Measurements from ENCODE around the gene CACNB4. TPM values are rescaled to one million over a fixed set of nuclear protein-coding genes. Genes with fewer than 3 reads are reported as not detected.

Gene CACNB4
- total RNA-seq, 1 experiment from 2014 or later = 0.19 TPM

- CTCF ChIA-PET = no interaction called here
These were observed 236.1 kb downstream of the CACNB4 start for GRCh38 chr2:151862700-151863099.

GRCh38 chr2:151861174-151861573, 237.7 kb downstream of the CACNB4 start:
- TF ChIP-seq EZH2 (IDR thresholded peaks at IDR 0.05; ENCODE audit: borderline replicate concordance, low read depth, low read length, poor library complexity, severe bottlenecking) (no peak), CTCF (conservative IDR thresholded peaks at IDR 0.05; ENCODE audit: low read depth, low read length) (no peak)
- Histone ChIP-seq H3K4me3 (ENCODE audit: low read depth, low read length, poor library complexity, severe bottlenecking) (no peak overlapping the region), H3K4me1 (ENCODE audit: insufficient read depth, low read length, poor library complexity, severe bottlenecking) (no peaks in the 10 kb centered on the region), H3K27ac (ENCODE audit: low read depth, low read length, poor library complexity, severe bottlenecking) (no peak overlapping the region), H3K36me3 (ENCODE audit: insufficient read depth, low read length, poor library complexity, severe bottlenecking) (no peaks in the 10 kb centered on the region), H3K27me3 (replicated peaks; ENCODE audit: insufficient read depth, low read depth, low read length, poor library complexity) (peaks cover 64% of the 10 kb centered on the region), H3K9me3 (ENCODE audit: low read depth, low read length, poor library complexity, severe bottlenecking) (no peaks in the 10 kb centered on the region)
- BruUV-seq (replicated peaks) = no TSS peak
- DNase-seq (ENCODE audit: low spot score) = no peak
- intact Hi-C loops (cut with micrococcal nuclease; ENCODE audit: unreplicated experiment) = no loop called here
- CTCF ChIA-PET = no interaction called here
- POLR2A ChIA-PET (ENCODE audit: low non-redundant PET) = interaction anchor here (0.6 to 1.0 kb wide), 2 partner anchors 18 to 494 kb away, joined by 3 read pairs; no protein-coding TSS in a partner anchor

More at GRCh38 chr2:151862700-151863099, 236.1 kb downstream of the CACNB4 start:
- Histone ChIP-seq H3K27ac (ENCODE audit: low read depth, low read length, poor library complexity, severe bottlenecking) (no peak overlapping the region), H3K27me3 (replicated peaks; ENCODE audit: insufficient read depth, low read depth, low read length, poor library complexity) (peaks cover 69% of the 10 kb centered on the region), H3K36me3 (ENCODE audit: insufficient read depth, low read length, poor library complexity, severe bottlenecking) (no peaks in the 10 kb centered on the region), H3K9me3 (ENCODE audit: low read depth, low read length, poor library complexity, severe bottlenecking) (no peaks in the 10 kb centered on the region), H3K4me1 (ENCODE audit: insufficient read depth, low read length, poor library complexity, severe bottlenecking) (no peaks in the 10 kb centered on the region), H3K4me3 (ENCODE audit: low read depth, low read length, poor library complexity, severe bottlenecking) (no peak overlapping the region)
- intact Hi-C loops (cut with micrococcal nuclease; ENCODE audit: unreplicated experiment) = no loop called here
- TF ChIP-seq CTCF (conservative IDR thresholded peaks at IDR 0.05; ENCODE audit: low read depth, low read length) = no peak
- no peak for TF ChIP-seq EZH2 (IDR thresholded peaks at IDR 0.05; ENCODE audit: borderline replicate concordance, low read depth, low read length, poor library complexity, severe bottlenecking)
- POLR2A ChIA-PET (ENCODE audit: low non-redundant PET) = interaction anchor here (0.7 kb wide), 1 partner anchor 750 kb away, joined by 3 read pairs; no protein-coding TSS in a partner anchor
- BruUV-seq (replicated peaks) = no TSS peak
- no peak for DNase-seq (ENCODE audit: low spot score)

GRCh38 chr2:151860613-151861146, 238.2 kb downstream of the CACNB4 start:
- peaks cover 64% of the 10 kb centered on the region for H3K27me3 ChIP-seq (replicated peaks; ENCODE audit: insufficient read depth, low read depth, low read length, poor library complexity)
- DNase-seq (ENCODE audit: low spot score) = no peak
- TF ChIP-seq EZH2 (IDR thresholded peaks at IDR 0.05; ENCODE audit: borderline replicate concordance, low read depth, low read length, poor library complexity, severe bottlenecking) = no peak
- no peak for TF ChIP-seq CTCF (conservative IDR thresholded peaks at IDR 0.05; ENCODE audit: low read depth, low read length)
- H3K36me3 ChIP-seq (ENCODE audit: insufficient read depth, low read length, poor library complexity, severe bottlenecking) = no peaks in the 10 kb centered on the region
- BruUV-seq (replicated peaks) = no TSS peak
- no peak overlapping the region for H3K27ac ChIP-seq (ENCODE audit: low read depth, low read length, poor library complexity, severe bottlenecking)
- POLR2A ChIA-PET (ENCODE audit: low non-redundant PET) = interaction anchor here (0.6 kb wide), 1 partner anchor 19 kb away, joined by 3 read pairs; no protein-coding TSS in a partner anchor
- CTCF ChIA-PET = no interaction called here
- intact Hi-C loops (cut with micrococcal nuclease; ENCODE audit: unreplicated experiment) = no loop called here
- no peaks in the 10 kb centered on the region for H3K4me1 ChIP-seq (ENCODE audit: insufficient read depth, low read length, poor library complexity, severe bottlenecking)
- H3K4me3 ChIP-seq (ENCODE audit: low read depth, low read length, poor library complexity, severe bottlenecking) = no peak overlapping the region
- no peaks in the 10 kb centered on the region for H3K9me3 ChIP-seq (ENCODE audit: low read depth, low read length, poor library complexity, severe bottlenecking)

Measured in A673 (cell line).